Measurements from ENCODE around the gene PIGT. TPM values are rescaled to one million over a fixed set of nuclear protein-coding genes. Genes with fewer than 3 reads are reported as not detected.

PIGT gene
- total RNA-seq, 1 donor from 2014 or later, result 74.5 TPM

DNA sequence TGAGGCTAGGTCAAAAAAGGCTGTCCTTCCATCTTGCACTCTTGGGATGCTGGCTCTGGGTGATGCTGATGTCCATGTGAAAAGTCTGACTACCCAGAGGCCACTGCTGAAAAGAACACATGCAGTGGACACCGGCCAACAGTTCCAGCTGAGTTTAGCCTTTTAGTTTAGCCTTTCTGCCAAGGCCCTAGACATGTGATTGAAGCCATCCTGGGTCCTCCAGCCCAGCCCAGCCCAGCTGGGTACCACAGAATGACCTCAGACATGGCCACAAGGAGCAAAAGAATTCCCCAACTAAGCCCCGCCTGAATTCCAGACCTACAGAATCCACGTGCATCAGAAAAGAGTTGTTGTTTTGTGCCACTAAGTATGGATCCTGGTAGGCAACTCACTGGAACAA is 17.4 kb downstream of the PIGT start:
- H3K27me3 Mint-ChIP-seq, result no peaks in the 10 kb centered on the region
- TF ChIP-seq, protein P1, sequence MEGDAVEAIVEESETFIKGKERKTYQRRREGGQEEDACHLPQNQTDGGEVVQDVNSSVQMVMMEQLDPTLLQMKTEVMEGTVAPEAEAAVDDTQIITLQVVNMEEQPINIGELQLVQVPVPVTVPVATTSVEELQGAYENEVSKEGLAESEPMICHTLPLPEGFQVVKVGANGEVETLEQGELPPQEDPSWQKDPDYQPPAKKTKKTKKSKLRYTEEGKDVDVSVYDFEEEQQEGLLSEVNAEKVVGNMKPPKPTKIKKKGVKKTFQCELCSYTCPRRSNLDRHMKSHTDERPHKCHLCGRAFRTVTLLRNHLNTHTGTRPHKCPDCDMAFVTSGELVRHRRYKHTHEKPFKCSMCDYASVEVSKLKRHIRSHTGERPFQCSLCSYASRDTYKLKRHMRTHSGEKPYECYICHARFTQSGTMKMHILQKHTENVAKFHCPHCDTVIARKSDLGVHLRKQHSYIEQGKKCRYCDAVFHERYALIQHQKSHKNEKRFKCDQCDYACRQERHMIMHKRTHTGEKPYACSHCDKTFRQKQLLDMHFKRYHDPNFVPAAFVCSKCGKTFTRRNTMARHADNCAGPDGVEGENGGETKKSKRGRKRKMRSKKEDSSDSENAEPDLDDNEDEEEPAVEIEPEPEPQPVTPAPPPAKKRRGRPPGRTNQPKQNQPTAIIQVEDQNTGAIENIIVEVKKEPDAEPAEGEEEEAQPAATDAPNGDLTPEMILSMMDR (IDR thresholded peaks at IDR 0.05), result no peak
- ATAC-seq (ENCODE audit: low read depth) (no peak), DNase-seq (no peak)
- CTCF ChIA-PET, result interaction anchor here (12.6 kb wide), 1 partner anchor 63 kb away, joined by 534 read pairs; the partner anchor contains the start of genes SYS1 and TP53TG5
- H3K4me3 Mint-ChIP-seq, result peak overlapping the region; percentile 42
- H3K27ac Mint-ChIP-seq, result no peak overlapping the region
- peaks cover 6% of the 10 kb centered on the region for H3K36me3 Mint-ChIP-seq (ENCODE audit: low read depth)
- H3K9me3 Mint-ChIP-seq, result no peaks in the 10 kb centered on the region
- intact Hi-C loops (cut with micrococcal nuclease), result no loop called here
- POLR2A ChIA-PET, result interaction anchor here (1.1 to 1.6 kb wide), 3 partner anchors 18 to 71 kb away, joined by 3 to 6 read pairs (median 4); partner anchors contain the start of gene PIGT
- H3K4me1 Mint-ChIP-seq, result peaks cover 40% of the 10 kb centered on the region

DNA sequence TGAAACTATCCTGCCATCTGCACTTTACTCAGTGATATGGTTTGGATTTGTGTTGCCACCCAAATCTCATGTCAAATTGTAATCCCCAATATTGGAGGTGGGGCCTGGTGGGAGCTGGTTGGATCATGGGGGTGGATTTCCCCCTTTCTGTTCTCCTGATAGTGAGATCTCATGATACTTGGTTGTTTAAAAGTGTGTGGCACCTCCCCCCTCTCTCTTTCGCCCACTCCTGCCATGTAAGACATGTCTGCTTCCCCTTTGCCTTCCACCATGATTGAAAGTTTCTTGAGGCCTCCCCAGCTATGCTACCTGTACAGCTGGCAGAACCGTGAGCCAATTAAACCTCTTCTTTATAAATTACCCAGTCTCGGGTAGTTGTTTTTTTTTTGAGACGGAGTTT is 18.0 kb downstream of the PIGT start:
- no peaks in the 10 kb centered on the region for H3K9me3 Mint-ChIP-seq
- DNase-seq, result no peak
- H3K36me3 Mint-ChIP-seq (ENCODE audit: low read depth), result peaks cover 5% of the 10 kb centered on the region
- ATAC-seq (ENCODE audit: low read depth), result no peak
- H3K27me3 Mint-ChIP-seq, result no peaks in the 10 kb centered on the region
- TF ChIP-seq, protein P1 (IDR thresholded peaks at IDR 0.05), result no peak
- no peak overlapping the region for H3K4me3 Mint-ChIP-seq
- H3K27ac Mint-ChIP-seq, result peak overlapping the region; percentile 19
- intact Hi-C loops (cut with micrococcal nuclease), result no loop called here
- CTCF ChIA-PET, result interaction anchor here (0.7 to 12.6 kb wide), 2 partner anchors 64 to 107 kb away, joined by 4 to 534 read pairs; partner anchors contain the start of genes SYS1 and TP53TG5
- POLR2A ChIA-PET, result interaction anchor here (0.8 kb wide), 1 partner anchor 70 kb away, joined by 3 read pairs; no protein-coding TSS in a partner anchor
- H3K4me1 Mint-ChIP-seq, result peaks cover 40% of the 10 kb centered on the region

DNA sequence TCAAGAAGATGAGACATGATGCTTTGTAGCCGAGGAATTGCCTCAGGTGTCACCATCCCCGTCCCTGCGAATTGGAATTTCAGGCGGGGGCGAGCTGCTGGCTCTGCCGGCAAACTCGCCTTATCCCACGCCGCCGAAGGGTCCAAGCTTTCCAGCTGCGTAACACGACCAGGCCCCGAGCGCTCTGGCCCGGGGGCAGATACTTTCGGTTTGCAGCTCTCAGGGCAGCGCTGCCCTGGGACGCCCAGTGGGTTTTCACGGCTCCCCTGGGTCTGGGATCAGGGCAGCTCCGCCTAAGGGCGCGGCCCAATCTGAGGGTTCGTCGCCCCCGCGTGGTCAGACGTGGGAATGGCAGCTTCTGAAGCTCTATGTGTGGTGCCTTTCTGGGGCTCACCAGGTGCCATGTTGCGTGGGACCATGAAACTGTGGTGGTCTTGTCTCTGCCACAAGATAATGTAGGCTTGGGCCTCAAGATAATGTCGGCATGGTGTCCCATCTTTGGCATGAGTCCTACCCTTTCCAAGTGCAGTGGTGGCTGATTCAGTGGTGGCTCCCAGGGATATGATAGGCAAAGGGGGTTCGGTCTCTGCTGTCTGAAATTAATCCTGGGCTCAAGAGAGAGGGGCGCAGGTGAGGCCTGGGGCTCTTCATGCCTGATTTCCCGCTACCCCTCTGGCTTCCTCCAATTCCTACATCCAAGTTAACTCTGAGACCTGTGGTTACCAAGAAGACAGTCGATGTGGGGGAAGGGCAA is 21.0 kb downstream of the PIGT start:
- ATAC-seq (ENCODE audit: low read depth), result peak; percentile 91
- H3K4me3 Mint-ChIP-seq, result peak overlapping the region; percentile 86
- no peaks in the 10 kb centered on the region for H3K9me3 Mint-ChIP-seq
- POLR2A ChIA-PET, result interaction anchor here (0.6 to 2.9 kb wide), 9 partner anchors 9 to 459 kb away, joined by 3 to 74 read pairs (median 5); partner anchors contain the start of gene SYS1
- H3K4me1 Mint-ChIP-seq, result peaks cover 39% of the 10 kb centered on the region
- H3K27me3 Mint-ChIP-seq, result no peaks in the 10 kb centered on the region
- peaks cover 5% of the 10 kb centered on the region for H3K36me3 Mint-ChIP-seq (ENCODE audit: low read depth)
- TF ChIP-seq, protein P1 (IDR thresholded peaks at IDR 0.05), result peak; percentile 60
- peak; percentile 84 for DNase-seq
- intact Hi-C loops (cut with micrococcal nuclease), result loop anchor here (1.0 kb wide), 4 partner anchors 63 to 334 kb away; partner anchors contain the start of gene SYS1
- H3K27ac Mint-ChIP-seq, result peak overlapping the region; percentile 68
- CTCF ChIA-PET, result interaction anchor here (0.7 to 12.6 kb wide), 32 partner anchors 10 to 1068 kb away, joined by 3 to 534 read pairs (median 5); partner anchors contain the start of genes DBNDD2, PIGT, SYS1 and TP53TG5

DNA sequence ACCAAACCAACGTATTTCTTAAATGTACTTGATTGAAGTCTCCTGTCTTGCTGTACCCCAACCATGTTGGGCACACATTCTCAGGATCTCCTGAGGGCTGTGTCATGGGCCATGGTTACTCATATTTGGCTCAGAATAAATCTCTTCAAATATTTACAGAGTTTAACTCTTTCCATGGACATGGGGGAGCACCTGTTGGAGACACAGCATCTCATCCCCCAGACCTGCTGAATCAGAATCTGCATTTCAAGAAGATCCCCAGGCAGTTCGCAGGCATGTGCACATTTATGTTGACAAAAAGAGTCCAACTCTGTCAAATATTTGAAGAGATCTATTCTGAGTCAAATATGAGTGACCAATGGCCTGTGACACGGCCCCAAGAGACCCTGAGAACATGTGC is 24.5 kb downstream of the PIGT start:
- no peak overlapping the region for H3K4me3 Mint-ChIP-seq
- H3K36me3 Mint-ChIP-seq (ENCODE audit: low read depth), result no peaks in the 10 kb centered on the region
- H3K4me1 Mint-ChIP-seq, result peaks cover 18% of the 10 kb centered on the region
- no peaks in the 10 kb centered on the region for H3K9me3 Mint-ChIP-seq
- ATAC-seq (ENCODE audit: low read depth) (no peak), DNase-seq (no peak)
- no peaks in the 10 kb centered on the region for H3K27me3 Mint-ChIP-seq
- ChIA-PET POLR2A (no interaction called here), CTCF (interaction anchor here (1.2 to 12.6 kb wide), 3 partner anchors 9 to 129 kb away, joined by 4 to 534 read pairs (median 6); partner anchors contain the start of genes SYS1 and TP53TG5)
- intact Hi-C loops (cut with micrococcal nuclease), result no loop called here
- TF ChIP-seq, protein P1 (IDR thresholded peaks at IDR 0.05), result no peak
- H3K27ac Mint-ChIP-seq, result no peak overlapping the region

Measured in activated B cell treated with CpG ODN at 0.5 μM for 24 hours (primary cell).